Measurements from ENCODE around the gene RNF31. TPM values are rescaled to one million over a fixed set of nuclear protein-coding genes. Genes with fewer than 3 reads are reported as not detected.
"Not testable (repeated sequence)": the region's sequence is repeated elsewhere in the genome, so short reads cannot be mapped to it uniquely, and the experiment has no call there.

Gene RNF31
- total RNA-seq, 1 experiment from 2014 or later = 62.3 TPM

DNA sequence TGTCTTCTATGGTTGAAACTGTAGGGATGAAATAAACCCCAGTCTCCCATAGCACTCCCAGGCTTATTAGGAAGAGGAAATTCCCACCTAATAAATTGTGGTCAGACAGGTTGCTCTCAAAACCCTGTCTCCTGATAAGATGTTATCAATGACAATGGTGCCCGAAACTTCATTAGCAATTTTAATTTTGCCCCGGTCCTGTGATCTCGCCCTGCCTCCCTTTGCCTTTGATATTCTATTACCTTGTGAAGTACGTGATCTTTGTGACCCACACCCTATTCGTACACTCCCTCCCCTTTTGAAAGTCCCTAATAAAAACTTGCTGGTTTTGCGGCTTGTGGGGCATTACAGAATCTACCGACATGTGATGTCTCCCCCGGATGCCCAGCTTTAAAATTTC, 55.2 kb downstream of the RNF31 start:
- DNase-seq (ENCODE audit: low spot score) = not testable (repeated sequence)

DNA sequence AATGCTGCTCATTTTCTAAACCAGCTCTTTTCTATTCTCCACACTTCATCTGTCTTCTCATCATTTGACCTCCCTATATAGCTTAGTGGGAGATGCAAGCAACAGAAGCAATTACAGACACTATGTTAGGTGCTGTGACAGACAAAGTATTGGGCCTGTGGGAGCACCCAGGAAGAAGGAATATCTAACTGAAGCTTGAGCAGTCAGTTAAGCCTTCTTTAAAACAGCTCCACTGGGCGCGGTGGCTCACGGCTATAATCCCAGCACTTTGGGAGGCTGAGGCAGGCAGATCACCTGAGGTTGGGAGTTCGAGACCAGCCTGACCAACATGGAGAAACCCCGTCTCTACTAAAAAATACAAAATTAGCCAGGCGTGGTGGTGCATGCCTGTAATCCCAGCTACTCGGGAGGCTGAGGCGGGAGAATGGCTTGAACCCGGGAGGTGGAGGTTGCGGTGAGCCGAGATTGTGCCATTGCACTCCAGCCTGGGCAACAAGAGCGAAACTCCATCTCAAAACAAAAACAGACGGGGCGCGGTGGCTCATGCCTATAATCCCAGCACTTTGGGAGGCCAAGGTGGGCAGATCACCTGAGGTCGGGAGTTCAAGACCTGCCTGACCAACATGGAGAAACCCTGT, 56.1 kb downstream of the RNF31 start:
- DNase-seq (ENCODE audit: low spot score) = not testable (repeated sequence)

DNA sequence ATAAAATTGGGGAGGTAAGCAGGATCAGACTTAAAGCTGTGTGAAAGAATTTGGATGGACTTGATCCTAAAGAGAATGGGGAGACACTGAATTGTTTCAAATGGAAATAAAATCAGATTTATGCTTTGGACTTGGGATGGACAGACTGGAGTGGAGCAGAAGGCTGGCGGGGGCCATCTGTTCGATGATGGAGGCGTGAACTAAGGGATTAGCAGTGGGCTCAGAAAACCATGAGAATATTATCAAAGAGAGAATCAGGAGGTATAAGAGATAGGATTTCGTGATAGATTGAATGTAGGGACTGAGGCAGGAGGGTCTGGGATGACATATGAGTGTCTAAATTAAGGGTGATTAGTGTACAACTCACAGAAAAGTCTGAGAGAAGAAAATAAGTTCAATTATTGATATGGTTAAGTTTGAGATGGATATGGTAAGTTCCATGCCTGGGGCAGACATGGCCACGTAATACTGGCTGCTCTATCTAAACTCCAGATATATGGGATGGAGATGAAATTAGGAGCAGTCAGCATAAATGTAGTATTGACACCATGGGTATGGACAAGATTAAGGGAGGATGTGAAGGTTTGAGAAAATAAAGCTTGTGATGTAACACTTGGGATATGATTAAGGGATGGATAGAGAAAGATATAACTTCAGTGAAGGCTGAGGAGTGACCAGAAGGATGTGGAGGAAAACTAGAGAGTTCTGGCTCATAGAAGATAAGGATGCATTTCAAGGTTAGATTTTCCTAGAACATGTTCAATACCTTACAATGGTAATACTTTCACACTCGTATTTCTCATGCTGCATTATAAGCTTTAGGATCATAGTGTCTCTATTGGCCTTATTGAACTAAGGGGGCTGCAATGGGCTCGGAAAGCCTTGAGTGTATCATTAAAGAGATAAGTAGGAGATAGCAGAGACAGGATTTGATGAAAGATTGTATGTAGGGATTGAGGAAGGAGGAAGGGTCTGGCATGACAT, 57.2 kb downstream of the RNF31 start:
- DNase-seq (ENCODE audit: low spot score) = no peak

DNA sequence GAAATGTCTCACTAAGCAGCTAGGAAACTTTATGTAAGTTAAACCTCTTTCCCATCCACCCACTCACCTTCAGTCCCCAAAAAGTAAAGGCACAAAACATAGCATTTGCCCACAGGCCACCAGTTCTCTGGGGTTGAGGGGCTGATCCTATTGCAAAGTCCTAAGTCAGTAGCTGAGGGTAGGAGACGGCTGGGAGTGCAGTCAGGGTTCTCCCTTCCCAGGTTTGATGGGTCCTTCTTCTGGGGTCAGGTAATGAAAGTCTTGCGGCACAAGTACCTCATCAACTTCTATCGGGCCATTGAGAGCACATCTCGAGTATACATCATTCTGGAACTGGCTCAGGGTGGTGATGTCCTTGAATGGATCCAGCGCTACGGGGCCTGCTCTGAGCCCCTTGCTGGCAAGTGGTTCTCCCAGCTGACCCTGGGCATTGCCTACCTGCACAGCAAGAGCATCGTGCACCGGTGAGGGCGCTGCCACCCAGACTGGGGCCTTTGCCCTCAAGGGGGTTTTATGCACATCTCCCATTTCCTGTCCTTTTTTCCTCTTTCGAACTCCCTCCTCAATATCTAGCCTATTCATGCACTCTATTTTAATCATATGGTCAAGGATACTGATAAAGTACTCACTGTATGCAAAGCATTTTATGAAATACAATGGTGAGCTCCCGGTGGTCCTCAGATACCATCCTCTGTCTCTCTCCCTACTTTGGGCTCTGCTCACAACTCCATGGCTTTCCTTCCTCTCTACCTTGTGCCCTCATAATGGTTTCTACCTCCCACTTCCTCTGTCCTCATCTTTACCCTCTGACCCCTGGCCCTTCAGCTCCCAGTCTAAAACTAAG, 59.2 kb downstream of the RNF31 start:
- DNase-seq (ENCODE audit: low spot score) = no peak

DNA sequence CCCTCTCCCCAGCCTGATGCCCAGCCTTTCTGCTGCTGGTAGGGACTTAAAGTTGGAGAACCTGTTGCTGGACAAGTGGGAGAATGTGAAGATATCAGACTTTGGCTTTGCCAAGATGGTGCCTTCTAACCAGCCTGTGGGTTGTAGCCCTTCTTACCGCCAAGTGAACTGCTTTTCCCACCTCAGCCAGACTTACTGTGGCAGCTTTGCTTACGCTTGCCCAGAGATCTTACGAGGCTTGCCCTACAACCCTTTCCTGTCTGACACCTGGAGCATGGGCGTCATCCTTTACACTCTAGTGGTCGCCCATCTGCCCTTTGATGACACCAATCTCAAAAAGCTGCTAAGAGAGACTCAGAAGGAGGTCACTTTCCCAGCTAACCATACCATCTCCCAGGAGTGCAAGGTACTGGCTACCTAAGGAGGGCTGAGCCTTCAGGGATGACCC, 59.8 kb downstream of the RNF31 start:
- no peak for DNase-seq (ENCODE audit: low spot score)

DNA sequence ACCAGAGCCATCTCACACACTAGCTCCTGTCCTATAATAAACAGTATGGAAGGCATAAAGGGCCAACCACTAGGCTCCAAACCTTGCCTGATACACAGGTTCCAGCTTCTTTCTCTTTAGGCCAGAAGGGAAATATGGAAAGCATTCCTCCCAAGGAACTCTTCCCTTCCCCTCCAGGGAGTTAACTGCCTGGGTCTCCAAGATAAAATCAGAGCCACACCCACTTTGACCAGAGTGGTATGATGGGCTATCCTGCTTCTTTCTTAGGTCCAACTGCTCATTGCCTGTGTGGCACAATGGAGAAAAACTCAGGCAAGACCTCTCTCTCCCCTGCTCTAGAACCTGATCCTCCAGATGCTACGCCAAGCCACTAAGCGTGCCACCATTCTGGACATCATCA, 60.3 kb downstream of the RNF31 start:
- DNase-seq (ENCODE audit: low spot score) = no peak

Small RNA genes within 50 kb of the gene (small RNA-seq; reads per million reads assigned to genes)
- gene AL136295.4 = not detected
- gene CHMP4A = not detected
- not detected for gene IPO4
- not detected for gene IRF9
- 26.2 reads per million, percentile 93 among the genes with 10 or more reads in this experiment for gene RNA5SP383

Other genes starting within 250 kb of the RNF31 start
- gene DHRS4, start 193.7 kb upstream of the RNF31 start, total RNA-seq (2014; rRNA removed; shearing (Covaris generic)) = 40.0 and 47.4 TPM in 2 replicates
- gene DHRS4L2, start 158.6 kb upstream of the RNF31 start, total RNA-seq (2014; rRNA removed; shearing (Covaris generic)) = 29.2 and 35.7 TPM in 2 replicates
- gene CARMIL3, start 95.5 kb upstream of the RNF31 start, total RNA-seq (2014; rRNA removed; shearing (Covaris generic)) = 1.1 TPM in 2 replicates
- not detected in 2 replicates for gene CPNE6, start 75.9 kb upstream of the RNF31 start, total RNA-seq (2014; rRNA removed; shearing (Covaris generic))
- 30.5 and 36.1 TPM in 2 replicates for gene PCK2, start 53.2 kb upstream of the RNF31 start, total RNA-seq (2014; rRNA removed; shearing (Covaris generic))
- gene DCAF11, start 32.7 kb upstream of the RNF31 start, total RNA-seq (2014; rRNA removed; shearing (Covaris generic)) = 75.8 and 81.2 TPM in 2 replicates
- 4.5 and 6.5 TPM in 2 replicates for gene NRL, start 32.5 kb upstream of the RNF31 start, total RNA-seq (2014; rRNA removed; shearing (Covaris generic))
- gene FITM1, start 16.8 kb upstream of the RNF31 start, total RNA-seq (2014; rRNA removed; shearing (Covaris generic)) = 0.13 and 0.74 TPM in 2 replicates
- 164 and 172 TPM in 2 replicates for gene PSME1, start 11.3 kb upstream of the RNF31 start, total RNA-seq (2014; rRNA removed; shearing (Covaris generic))
- 52.4 and 63.9 TPM in 2 replicates for gene EMC9, start 5.9 kb upstream of the RNF31 start, total RNA-seq (2014; rRNA removed; shearing (Covaris generic))
- 175 and 210 TPM in 2 replicates for gene PSME2, start 888 bp upstream of the RNF31 start, total RNA-seq (2014; rRNA removed; shearing (Covaris generic))
- gene IRF9, start 13.8 kb downstream of the RNF31 start, total RNA-seq (2014; rRNA removed; shearing (Covaris generic)) = 49.6 and 69.8 TPM in 2 replicates
- gene REC8, start 24.6 kb downstream of the RNF31 start, total RNA-seq (2014; rRNA removed; shearing (Covaris generic)) = 3.4 and 14.0 TPM in 2 replicates
- 110 and 182 TPM in 2 replicates for gene IPO4, start 41.3 kb downstream of the RNF31 start, total RNA-seq (2014; rRNA removed; shearing (Covaris generic))
- 41.4 and 44.4 TPM in 2 replicates for gene TM9SF1, start 47.9 kb downstream of the RNF31 start, total RNA-seq (2014; rRNA removed; shearing (Covaris generic))
- not detected in 2 replicates for gene TSSK4, start 58.2 kb downstream of the RNF31 start, total RNA-seq (2014; rRNA removed; shearing (Covaris generic))
- 18.8 and 26.4 TPM in 2 replicates for gene CHMP4A, start 66.0 kb downstream of the RNF31 start, total RNA-seq (2014; rRNA removed; shearing (Covaris generic))
- 9.8 and 16.3 TPM in 2 replicates for gene MDP1, start 68.6 kb downstream of the RNF31 start, total RNA-seq (2014; rRNA removed; shearing (Covaris generic))
- 104 and 143 TPM in 2 replicates for gene NEDD8, start 84.9 kb downstream of the RNF31 start, total RNA-seq (2014; rRNA removed; shearing (Covaris generic))
- 37.3 and 40.6 TPM in 2 replicates for gene GMPR2, start 85.4 kb downstream of the RNF31 start, total RNA-seq (2014; rRNA removed; shearing (Covaris generic))
- 29.1 and 35.9 TPM in 2 replicates for gene TINF2, start 95.1 kb downstream of the RNF31 start, total RNA-seq (2014; rRNA removed; shearing (Covaris generic))
- 2.2 and 2.8 TPM in 2 replicates for gene TGM1, start 115.7 kb downstream of the RNF31 start, total RNA-seq (2014; rRNA removed; shearing (Covaris generic))
- 32.1 and 34.4 TPM in 2 replicates for gene RABGGTA, start 124.1 kb downstream of the RNF31 start, total RNA-seq (2014; rRNA removed; shearing (Covaris generic))
- gene DHRS1, start 152.3 kb downstream of the RNF31 start, total RNA-seq (2014; rRNA removed; shearing (Covaris generic)) = 19.7 and 20.1 TPM in 2 replicates
- 26.8 and 27.7 TPM in 2 replicates for gene NOP9, start 152.4 kb downstream of the RNF31 start, total RNA-seq (2014; rRNA removed; shearing (Covaris generic))
- 0.31 and 2.3 TPM in 2 replicates for gene CIDEB, start 160.5 kb downstream of the RNF31 start, total RNA-seq (2014; rRNA removed; shearing (Covaris generic))
- 13.3 and 16.5 TPM in 2 replicates for gene LTB4R2, start 162.6 kb downstream of the RNF31 start, total RNA-seq (2014; rRNA removed; shearing (Covaris generic))
- gene LTB4R, start 164.0 kb downstream of the RNF31 start, total RNA-seq (2014; rRNA removed; shearing (Covaris generic)) = 9.8 and 10.6 TPM in 2 replicates
- 1.6 and 2.9 TPM in 2 replicates for gene ADCY4, start 187.6 kb downstream of the RNF31 start, total RNA-seq (2014; rRNA removed; shearing (Covaris generic))
- gene RIPK3, start 192.5 kb downstream of the RNF31 start, total RNA-seq (2014; rRNA removed; shearing (Covaris generic)) = 20.7 and 24.9 TPM in 2 replicates
- 2.9 and 4.3 TPM in 2 replicates for gene NFATC4, start 220.7 kb downstream of the RNF31 start, total RNA-seq (2014; rRNA removed; shearing (Covaris generic))

All from HT-29 (cell line).